Right lobe of liver (tissue), 6 donors: ENCODE measurements around the gene LIMCH1. TPM values are rescaled to one million over a fixed set of nuclear protein-coding genes. Genes with fewer than 3 reads are reported as not detected.

Experiments
- ATAC-seq, 4 donors: fragments of 200-7000 bp; cut with Tn5 transposase; one replicate each; pipeline ENCODE4 v1.9.1; 2020; ENCODE audit warnings: mild to moderate bottlenecking in 4 of 4, moderate library complexity in 4 of 4
- DNase-seq, 3 donors: peaks; one replicate each; pipeline ENCODE4 v3.0.0-alpha.2; 2020
- H3K27ac ChIP-seq, 3 donors: fragments of 200-600 bp; one replicate each; pipeline ENCODE4 v1.8.0; 2022
- H3K27me3 ChIP-seq, 2 donors: fragments of 200-600 bp; one replicate each; pipeline ENCODE4 v1.8.0; 2022
- H3K36me3 ChIP-seq, 4 donors: fragments of 200-600 bp; sonication (generic) in 1 of 4; one replicate each; pipeline versions ENCODE4 v1.5.1 to v1.8.0; 2017 to 2022; ENCODE audit warnings: control low read depth in 1 of 4
- H3K4me1 ChIP-seq, 4 donors: fragments of 200-600 bp; sonication (generic) in 1 of 4; one replicate each; pipeline versions ENCODE4 v1.5.1 to v1.8.0; 2017 to 2022; ENCODE audit warnings: control low read depth in 1 of 4
- H3K4me3 ChIP-seq, 3 donors: fragments of 200-600 bp; one replicate each; pipeline ENCODE4 v1.8.0; 2022
- H3K9me3 ChIP-seq, 4 donors: fragments of 200-600 bp; sonication (generic) in 1 of 4; one replicate each; pipeline versions ENCODE4 v1.5.1 to v1.8.0; 2017 to 2022; ENCODE audit warnings: control low read depth in 1 of 4
- POLR2A ChIP-seq: fragments of 450-650 bp; IDR thresholded peaks from one replicate; pipeline ENCODE4 v1.6.1; 2017; ENCODE audit warnings: antibody characterized with exemption, mild to moderate bottlenecking
- WGBS: methylation state at CpG from one replicate; pipeline ENCODE4 v1.1.6; 2018; ENCODE audit warnings: low coverage, low lambda C conversion rate; ENCODE audit not compliant: insufficient coverage; ENCODE audit errors: missing lambda C conversion rate; 5-methylcytosine and 5-hydroxymethylcytosine counted together
- intact Hi-C, 2 donors: fragments of 100-400 bp; cut with DNase I; formaldehyde crosslinking; loops; one replicate each; pipeline versions ENCODE4 v1.11.2 to v1.14.1; 2022
- total RNA-seq, 6 experiments: library from RNA; depleted of rRNA in 2 of 6; stranded (reverse); fragments of >200 nt in 2 of 6; fragmentation: NEBNext Ultra II Directional in 3 of 6; extraction: Animal tissue kit (Norgen Biotek cat#: 25700) in 3 of 6; gene quantifications; one replicate each; pipeline versions ENCODE4 v1.1.0 to v1.2.4, GENCODE V29; 2016 to 2023
- TF ChIP-seq, protein P1 (sequence below), 4 donors: fragments of 200-600 bp in 3 of 4; fragments of 450-650 bp in 1 of 4; IDR thresholded peaks; one replicate each; pipeline versions ENCODE4 v1.5.1 to v1.8.0; 2016 to 2022; ENCODE audit warnings: antibody characterized with exemption in 4 of 4, mild to moderate bottlenecking in 2 of 4
- donor health status: DM: no; HTN: yes; CAD: no.
- donor health status: DM: no; HTN: no; CAD: no.
- donor health status: DM: no; HTN: no; CAD: no.
- donor health status: DM: no; HTN: yes; CAD: no.
- donor health status: DM: no; HTN: yes; CAD: no.

LIMCH1 gene
- total RNA-seq, 6 experiments from 2014 or later = 8.3 to 26.9 (median 12.9) TPM

DNA sequence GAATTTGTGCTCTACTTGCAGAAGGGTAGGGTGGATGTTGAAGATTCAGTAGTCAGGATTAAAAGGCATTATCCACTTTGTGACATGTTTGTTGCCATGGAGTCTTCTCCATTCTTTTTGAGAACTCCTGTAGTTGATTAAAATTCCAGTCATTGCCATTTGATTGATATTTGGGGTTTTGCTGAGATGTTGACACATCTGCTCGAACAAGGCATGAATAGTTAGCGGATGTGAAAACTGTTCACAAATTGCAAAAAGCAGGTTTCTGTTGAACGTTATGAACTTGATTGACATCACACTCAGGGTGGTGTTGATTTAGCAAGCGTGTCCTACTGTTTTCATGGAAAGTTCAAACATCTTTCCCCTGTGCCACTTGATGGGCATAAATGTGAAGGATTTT, 16.9 kb downstream of the LIMCH1 start:
- WGBS = 75% methylated on average over 4 of the region's 4 CpGs
- TF ChIP-seq POLR2A = no peak
- TF ChIP-seq, protein P1, sequence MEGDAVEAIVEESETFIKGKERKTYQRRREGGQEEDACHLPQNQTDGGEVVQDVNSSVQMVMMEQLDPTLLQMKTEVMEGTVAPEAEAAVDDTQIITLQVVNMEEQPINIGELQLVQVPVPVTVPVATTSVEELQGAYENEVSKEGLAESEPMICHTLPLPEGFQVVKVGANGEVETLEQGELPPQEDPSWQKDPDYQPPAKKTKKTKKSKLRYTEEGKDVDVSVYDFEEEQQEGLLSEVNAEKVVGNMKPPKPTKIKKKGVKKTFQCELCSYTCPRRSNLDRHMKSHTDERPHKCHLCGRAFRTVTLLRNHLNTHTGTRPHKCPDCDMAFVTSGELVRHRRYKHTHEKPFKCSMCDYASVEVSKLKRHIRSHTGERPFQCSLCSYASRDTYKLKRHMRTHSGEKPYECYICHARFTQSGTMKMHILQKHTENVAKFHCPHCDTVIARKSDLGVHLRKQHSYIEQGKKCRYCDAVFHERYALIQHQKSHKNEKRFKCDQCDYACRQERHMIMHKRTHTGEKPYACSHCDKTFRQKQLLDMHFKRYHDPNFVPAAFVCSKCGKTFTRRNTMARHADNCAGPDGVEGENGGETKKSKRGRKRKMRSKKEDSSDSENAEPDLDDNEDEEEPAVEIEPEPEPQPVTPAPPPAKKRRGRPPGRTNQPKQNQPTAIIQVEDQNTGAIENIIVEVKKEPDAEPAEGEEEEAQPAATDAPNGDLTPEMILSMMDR (IDR thresholded peaks at IDR 0.05) = no peak
- intact Hi-C loops = no loop called here
- Histone ChIP-seq H3K4me3 (no peak overlapping the region), H3K27ac (no peak overlapping the region), H3K27me3 (no peaks in the 10 kb centered on the region), H3K9me3 (no peaks in the 10 kb centered on the region), H3K36me3 (no peaks in the 10 kb centered on the region), H3K4me1 (no peaks in the 10 kb centered on the region)
- DNase-seq (no peak), ATAC-seq (no peak)

DNA sequence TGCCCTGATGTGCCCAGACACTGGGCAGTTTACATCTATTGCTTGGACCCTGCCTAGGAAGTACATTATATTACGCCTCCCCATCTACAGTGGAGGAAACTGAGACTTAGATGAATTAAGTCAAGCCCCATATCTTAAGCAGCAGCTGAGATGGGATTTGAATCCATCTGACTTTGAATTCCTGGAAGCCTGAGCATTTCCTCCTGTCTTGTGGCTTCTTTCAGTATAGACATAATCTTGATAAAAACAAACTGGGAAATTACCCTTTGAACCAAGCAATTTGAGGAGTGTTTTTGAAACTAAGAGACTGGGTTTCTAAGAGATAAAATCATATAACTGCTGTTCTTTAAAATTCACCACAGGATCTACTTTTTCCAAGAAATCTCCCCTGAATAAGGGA, 18.6 kb downstream of the LIMCH1 start:
- H3K4me3 ChIP-seq = no peak overlapping the region
- no peak for DNase-seq
- H3K27ac ChIP-seq = no peak overlapping the region
- H3K27me3 ChIP-seq = no peaks in the 10 kb centered on the region
- intact Hi-C loops = no loop called here
- 83% methylated on average over 1 of the region's 1 CpG for WGBS
- H3K4me1 ChIP-seq = no peaks in the 10 kb centered on the region
- ATAC-seq = peak in 2 of 4 donors; percentile 46 to 48
- H3K9me3 ChIP-seq = no peaks in the 10 kb centered on the region
- TF ChIP-seq, protein P1 (IDR thresholded peaks at IDR 0.05) = no peak
- H3K36me3 ChIP-seq = no peaks in the 10 kb centered on the region

DNA sequence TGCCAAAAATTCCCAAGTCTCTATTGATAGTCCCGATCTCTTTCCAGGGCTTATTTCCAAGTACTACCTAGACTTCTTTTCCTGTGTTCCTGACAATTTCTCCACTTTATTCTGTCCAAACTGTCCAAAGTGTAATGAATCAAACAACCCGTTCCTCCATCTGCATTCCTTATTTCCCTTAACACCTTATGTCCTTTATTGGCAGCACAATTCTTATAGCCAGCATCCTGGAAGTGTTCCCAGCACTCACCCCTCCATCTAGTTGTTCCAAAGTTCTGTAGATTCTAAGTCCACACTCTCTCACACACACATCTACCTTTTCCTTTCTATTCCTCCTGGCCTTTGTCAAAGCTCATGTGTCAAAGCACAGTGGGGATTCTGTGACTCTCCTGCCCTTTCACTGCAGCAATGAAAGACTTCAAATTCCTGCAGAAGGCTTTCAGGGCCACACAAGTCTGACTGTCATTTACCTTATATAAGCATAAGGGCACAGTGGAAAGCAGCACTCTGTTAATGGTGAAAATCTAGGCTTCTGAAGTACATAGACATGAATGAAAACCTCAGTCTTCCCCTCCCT, 22.1 kb downstream of the LIMCH1 start:
- Histone ChIP-seq H3K27ac (no peak overlapping the region), H3K4me1 (no peaks in the 10 kb centered on the region), H3K36me3 (no peaks in the 10 kb centered on the region), H3K4me3 (no peak overlapping the region), H3K9me3 (no peaks in the 10 kb centered on the region), H3K27me3 (no peaks in the 10 kb centered on the region)
- intact Hi-C loops = no loop called here
- no peak for TF ChIP-seq POLR2A
- TF ChIP-seq, protein P1 (IDR thresholded peaks at IDR 0.05) = no peak
- WGBS = 86% methylated on average over 2 of the region's 2 CpGs
- no peak for DNase-seq
- ATAC-seq = no peak

DNA sequence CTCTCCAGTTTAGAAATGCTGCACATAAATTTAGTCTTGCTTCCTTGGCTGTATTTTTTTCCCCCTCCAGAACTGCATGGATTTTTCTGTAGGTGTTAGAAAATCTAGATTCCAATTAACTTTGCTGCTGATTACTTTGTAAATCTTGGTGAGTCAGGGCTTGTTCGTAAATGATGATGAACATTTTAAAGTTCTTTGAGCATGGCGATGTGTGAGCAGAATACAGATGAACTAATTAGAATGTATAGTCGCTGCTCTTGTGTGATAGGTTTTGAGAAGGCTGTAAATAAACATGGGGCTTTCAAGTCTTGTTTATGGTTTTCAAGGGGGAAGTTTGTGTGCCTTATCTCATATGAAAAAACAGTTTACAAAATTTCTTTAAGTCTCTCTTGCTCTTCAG, 23.3 kb downstream of the LIMCH1 start:
- TF ChIP-seq, protein P1 (IDR thresholded peaks at IDR 0.05) = no peak
- no peak for TF ChIP-seq POLR2A

DNA sequence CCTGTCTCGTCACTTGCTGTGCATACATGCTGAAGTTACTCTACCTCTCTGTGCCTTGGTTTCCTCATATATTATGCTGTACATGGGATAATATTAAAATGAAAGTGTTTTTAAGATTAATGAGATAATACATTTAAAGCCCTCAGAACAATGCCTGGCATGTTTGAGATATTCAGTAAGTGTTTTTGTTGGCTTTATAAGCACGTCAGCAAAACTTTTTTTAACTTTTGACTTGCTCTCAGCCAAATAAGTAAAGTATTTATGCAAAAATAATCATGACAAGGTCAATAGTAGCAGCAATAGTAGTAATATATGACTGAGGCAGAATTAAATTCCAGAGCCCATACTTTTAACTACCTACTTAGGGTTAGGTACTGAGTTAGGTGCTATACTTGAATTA, 29.2 kb downstream of the LIMCH1 start:
- DNase-seq = no peak
- no peak overlapping the region for H3K4me3 ChIP-seq
- WGBS = 91% methylated on average over 2 of the region's 2 CpGs
- H3K4me1 ChIP-seq = no peaks in the 10 kb centered on the region
- no peak for ATAC-seq
- TF ChIP-seq, protein P1 (IDR thresholded peaks at IDR 0.05) = no peak
- TF ChIP-seq POLR2A = no peak
- intact Hi-C loops = no loop called here
- no peaks in the 10 kb centered on the region for H3K9me3 ChIP-seq
- no peaks in the 10 kb centered on the region for H3K27me3 ChIP-seq
- no peak overlapping the region for H3K27ac ChIP-seq
- H3K36me3 ChIP-seq = no peaks in the 10 kb centered on the region

More for the DNA sequence above, 23.3 kb downstream of the LIMCH1 start:
- Histone ChIP-seq H3K4me1 (no peaks in the 10 kb centered on the region), H3K9me3 (no peaks in the 10 kb centered on the region), H3K4me3 (no peak overlapping the region), H3K27ac (no peak overlapping the region), H3K27me3 (no peaks in the 10 kb centered on the region), H3K36me3 (no peaks in the 10 kb centered on the region)
- DNase-seq (no peak), ATAC-seq (no peak)
- intact Hi-C loops = no loop called here
- 79% methylated on average over 3 of the region's 3 CpGs for WGBS
